GM19351 (cell line): ENCODE results near the gene TMCO1.
"Not testable (repeated sequence)": the region's sequence is repeated elsewhere in the genome, so short reads cannot be mapped to it uniquely, and the experiment has no call there.

Source experiments
- ATAC-seq: cut with Tn5 transposase; IDR thresholded peaks from one replicate; pipeline ENCODE4 v1.9.1; 2021; ENCODE audit warnings: mild to moderate bottlenecking, moderate library complexity; ENCODE audit not compliant: unreplicated experiment

TMCO1 gene

GRCh38 chr1:165747632-165748447 is 20.8 kb downstream of the TMCO1 start:
- no peak for ATAC-seq

- ATAC-seq, result not testable (repeated sequence)
These were observed 23.8 kb downstream of the TMCO1 start for GRCh38 chr1:165744913-165745312.

- ATAC-seq, result no peak
These were observed 26.5 kb downstream of the TMCO1 start for GRCh38 chr1:165742194-165742593.

GRCh38 chr1:165738794-165739193 is 29.9 kb downstream of the TMCO1 start:
- ATAC-seq, result peak; percentile 98

GRCh38 chr1:165737196-165737595 is 31.5 kb downstream of the TMCO1 start:
- no peak for ATAC-seq

GRCh38 chr1:165734906-165735305 is 33.8 kb downstream of the TMCO1 start:
- no peak for ATAC-seq

- ATAC-seq, result no peak
These were observed 41.8 kb downstream of the TMCO1 start for GRCh38 chr1:165726841-165727240.

GRCh38 chr1:165726169-165726568 is 42.5 kb downstream of the TMCO1 start:
- ATAC-seq, result no peak

GRCh38 chr1:165717918-165718515 is 50.7 kb downstream of the TMCO1 start:
- peak; percentile 75 for ATAC-seq

GRCh38 chr1:165716265-165717051 is 52.2 kb downstream of the TMCO1 start:
- ATAC-seq, result not testable (repeated sequence)

GRCh38 chr1:165712764-165713163 is 55.9 kb downstream of the TMCO1 start:
- ATAC-seq, result no peak

- no peak for ATAC-seq
These were observed 60.5 kb downstream of the TMCO1 start for GRCh38 chr1:165707984-165708706.

- ATAC-seq, result no peak
These were observed 65.0 kb downstream of the TMCO1 start for GRCh38 chr1:165703648-165704047.

GRCh38 chr1:165701922-165702321 is 66.7 kb downstream of the TMCO1 start:
- not testable (repeated sequence) for ATAC-seq

GRCh38 chr1:165699577-165699976 is 69.1 kb downstream of the TMCO1 start:
- no peak for ATAC-seq

GRCh38 chr1:165698761-165699052 is 70.0 kb downstream of the TMCO1 start:
- peak; percentile 14 for ATAC-seq

GRCh38 chr1:165697881-165698760 is 70.5 kb downstream of the TMCO1 start, which contains the start of gene ALDH9A1:
ALDH9A1 (minus strand) TSS chr1:165698562; CDS start chr1:165698558, 4 bp downstream.
- peak; percentile 90 for ATAC-seq

GRCh38 chr1:165697491-165697880 is 71.2 kb downstream of the TMCO1 start:
- no peak for ATAC-seq

GRCh38 chr1:165696625-165697100 is 72.0 kb downstream of the TMCO1 start:
- ATAC-seq, result no peak

GRCh38 chr1:165695031-165695430 is 73.6 kb downstream of the TMCO1 start:
- ATAC-seq, result no peak
